SJCRH30 (cell line): Measurements from ENCODE around the gene KRT1. TPM values are rescaled to one million over a fixed set of nuclear protein-coding genes. Genes with fewer than 3 reads are reported as not detected.
"Not testable (repeated sequence)": the region's sequence is repeated elsewhere in the genome, so short reads cannot be mapped to it uniquely, and the experiment has no call there.

Experiments
- DNase-seq, 2 experiments: peaks; one replicate each; pipeline ENCODE4 v3.0.0-alpha.2; 2015 to 2020
- H3K27ac ChIP-seq: fragments of 250-450 bp; sonication (Bioruptor Pico); 2 replicates; pipeline ENCODE4 v1.5.1; 2020; ENCODE audit warnings: mild to moderate bottlenecking, moderate library complexity
- H3K27me3 ChIP-seq: fragments of 250-450 bp; sonication (Bioruptor Pico); 2 replicates; pipeline ENCODE4 v1.5.1; 2020; ENCODE audit warnings: mild to moderate bottlenecking, moderate library complexity
- H3K36me3 ChIP-seq: fragments of 250-450 bp; sonication (Bioruptor Pico); 2 replicates; pipeline ENCODE4 v1.5.1; 2020; ENCODE audit warnings: mild to moderate bottlenecking, moderate library complexity
- H3K4me1 ChIP-seq: fragments of 250-450 bp; sonication (Bioruptor Pico); 2 replicates; pipeline ENCODE4 v1.5.1; 2020; ENCODE audit warnings: mild to moderate bottlenecking, moderate library complexity
- H3K4me3 ChIP-seq: fragments of 250-450 bp; sonication (Bioruptor Pico); 2 replicates; pipeline ENCODE4 v1.5.1; 2020; ENCODE audit warnings: mild to moderate bottlenecking, moderate library complexity
- H3K9me3 ChIP-seq: fragments of 250-450 bp; sonication (Bioruptor Pico); replicated peaks from 2 replicates; pipeline ENCODE4 v1.5.1; 2020; ENCODE audit warnings: mild to moderate bottlenecking, moderate library complexity
- total RNA-seq: library from RNA; depleted of rRNA; stranded (reverse); fragments of >200 nt; shearing (Covaris generic); gene quantifications from 2 replicates; pipeline ENCODE4 v1.2.3, GENCODE V29; 2014

The KRT1 gene
- total RNA-seq, 1 experiment from 2014 or later, result not detected

GRCh38 chr12:52681526-52682380 is 1.5 kb upstream of the KRT1 start:
- Histone ChIP-seq H3K9me3 (no peaks in the 10 kb centered on the region), H3K4me1 (no peaks in the 10 kb centered on the region), H3K36me3 (no peaks in the 10 kb centered on the region), H3K27ac (no peak overlapping the region), H3K27me3 (0 out of 2 replicates have a peak, but pooled peaks cover 3% of the 10 kb centered on the region), H3K4me3 (no peak overlapping the region)
- no peak for DNase-seq

- Histone ChIP-seq H3K36me3 (no peaks in the 10 kb centered on the region), H3K27ac (no peak overlapping the region), H3K4me1 (no peaks in the 10 kb centered on the region), H3K4me3 (no peak overlapping the region), H3K27me3 (no peaks in the 10 kb centered on the region), H3K9me3 (no peaks in the 10 kb centered on the region)
- no peak for DNase-seq
Observed at GRCh38 chr12:52679875-52680274, 332 bp downstream of the KRT1 start.

- Histone ChIP-seq H3K4me3 (no peak overlapping the region), H3K9me3 (no peaks in the 10 kb centered on the region), H3K4me1 (no peaks in the 10 kb centered on the region), H3K27me3 (peaks cover 4% of the 10 kb centered on the region; the same call in 1 of the 2 replicates), H3K27ac (no peak overlapping the region), H3K36me3 (no peaks in the 10 kb centered on the region)
- DNase-seq, result no peak
Observed at GRCh38 chr12:52677671-52678070, 2.5 kb downstream of the KRT1 start.

- no peaks in the 10 kb centered on the region for H3K36me3 ChIP-seq
- H3K27ac ChIP-seq, result no peak overlapping the region
- no peak for DNase-seq
- no peaks in the 10 kb centered on the region for H3K9me3 ChIP-seq
- H3K4me1 ChIP-seq, result no peaks in the 10 kb centered on the region
- H3K27me3 ChIP-seq, result peaks cover 4% of the 10 kb centered on the region; the same call in 1 of the 2 replicates
- no peak overlapping the region for H3K4me3 ChIP-seq
Observed at GRCh38 chr12:52677126-52677525, 3.1 kb downstream of the KRT1 start.

GRCh38 chr12:52676163-52676562 is 4.0 kb downstream of the KRT1 start:
- Histone ChIP-seq H3K27ac (no peak overlapping the region), H3K36me3 (no peaks in the 10 kb centered on the region)
- DNase-seq, result no peak

GRCh38 chr12:52675301-52675701 is 4.9 kb downstream of the KRT1 start:
- no peak for DNase-seq
- no peak overlapping the region for H3K4me3 ChIP-seq

More at GRCh38 chr12:52676163-52676562, 4.0 kb downstream of the KRT1 start:
- H3K4me3 ChIP-seq, result no peak overlapping the region
- peaks cover 4% of the 10 kb centered on the region; the same call in 1 of the 2 replicates for H3K27me3 ChIP-seq
- no peaks in the 10 kb centered on the region for H3K4me1 ChIP-seq
- no peaks in the 10 kb centered on the region for H3K9me3 ChIP-seq

GRCh38 chr12:52674433-52674775 is 5.8 kb downstream of the KRT1 start:
- Histone ChIP-seq H3K27me3 (peaks cover 4% of the 10 kb centered on the region; the same call in 1 of the 2 replicates), H3K27ac (no peak overlapping the region), H3K4me1 (no peaks in the 10 kb centered on the region), H3K9me3 (no peaks in the 10 kb centered on the region), H3K36me3 (no peaks in the 10 kb centered on the region), H3K4me3 (no peak overlapping the region)
- DNase-seq, result no peak

More at GRCh38 chr12:52675301-52675701, 4.9 kb downstream of the KRT1 start:
- Histone ChIP-seq H3K9me3 (no peaks in the 10 kb centered on the region), H3K4me1 (no peaks in the 10 kb centered on the region), H3K36me3 (no peaks in the 10 kb centered on the region), H3K27ac (no peak overlapping the region), H3K27me3 (peaks cover 4% of the 10 kb centered on the region; the same call in 1 of the 2 replicates)

GRCh38 chr12:52673713-52674432 is 6.3 kb downstream of the KRT1 start:
- DNase-seq, result no peak
- no peak overlapping the region for H3K4me3 ChIP-seq
- H3K27me3 ChIP-seq, result peaks cover 4% of the 10 kb centered on the region; the same call in 1 of the 2 replicates

GRCh38 chr12:52673217-52673616 is 7.0 kb downstream of the KRT1 start:
- no peaks in the 10 kb centered on the region for H3K36me3 ChIP-seq
- no peak overlapping the region for H3K27ac ChIP-seq
- no peaks in the 10 kb centered on the region for H3K9me3 ChIP-seq
- no peak overlapping the region for H3K4me3 ChIP-seq
- DNase-seq, result no peak
- H3K27me3 ChIP-seq, result peaks cover 4% of the 10 kb centered on the region; the same call in 1 of the 2 replicates
- H3K4me1 ChIP-seq, result no peaks in the 10 kb centered on the region

More at GRCh38 chr12:52673713-52674432, 6.3 kb downstream of the KRT1 start:
- Histone ChIP-seq H3K4me1 (no peaks in the 10 kb centered on the region), H3K27ac (no peak overlapping the region), H3K9me3 (no peaks in the 10 kb centered on the region), H3K36me3 (no peaks in the 10 kb centered on the region)

GRCh38 chr12:52672321-52672933 is 7.8 kb downstream of the KRT1 start:
- Histone ChIP-seq H3K4me3 (no peak overlapping the region), H3K27me3 (peaks cover 4% of the 10 kb centered on the region; the same call in 1 of the 2 replicates), H3K36me3 (no peaks in the 10 kb centered on the region), H3K9me3 (no peaks in the 10 kb centered on the region), H3K4me1 (no peaks in the 10 kb centered on the region), H3K27ac (no peak overlapping the region)
- DNase-seq, result no peak

GRCh38 chr12:52670961-52671360 is 9.2 kb downstream of the KRT1 start:
- Histone ChIP-seq H3K27ac (no peak overlapping the region), H3K4me3 (no peak overlapping the region), H3K9me3 (no peaks in the 10 kb centered on the region), H3K36me3 (no peaks in the 10 kb centered on the region), H3K27me3 (peaks cover 4% of the 10 kb centered on the region; the same call in 1 of the 2 replicates), H3K4me1 (no peaks in the 10 kb centered on the region)
- no peak for DNase-seq

- Histone ChIP-seq H3K36me3 (no peaks in the 10 kb centered on the region), H3K4me3 (no peak overlapping the region), H3K9me3 (no peaks in the 10 kb centered on the region), H3K4me1 (no peaks in the 10 kb centered on the region), H3K27me3 (peaks cover 4% of the 10 kb centered on the region; the same call in 1 of the 2 replicates), H3K27ac (no peak overlapping the region)
- no peak for DNase-seq
Observed at GRCh38 chr12:52670506-52670905, 9.7 kb downstream of the KRT1 start.

- not testable (repeated sequence) for H3K4me1 ChIP-seq, H3K4me3 ChIP-seq, H3K27ac ChIP-seq, H3K36me3 ChIP-seq, DNase-seq, H3K9me3 ChIP-seq, H3K27me3 ChIP-seq
Observed at GRCh38 chr12:52669941-52670340, 10.3 kb downstream of the KRT1 start.

GRCh38 chr12:52669426-52669825 is 10.8 kb downstream of the KRT1 start:
- no peak overlapping the region for H3K27ac ChIP-seq
- H3K4me3 ChIP-seq, result no peak overlapping the region
- peaks cover 4% of the 10 kb centered on the region; the same call in 1 of the 2 replicates for H3K27me3 ChIP-seq
- no peak for DNase-seq
- no peaks in the 10 kb centered on the region for H3K9me3 ChIP-seq
- no peaks in the 10 kb centered on the region for H3K36me3 ChIP-seq
- no peaks in the 10 kb centered on the region for H3K4me1 ChIP-seq

GRCh38 chr12:52667931-52668330 is 12.3 kb downstream of the KRT1 start:
- H3K4me3 ChIP-seq, result no peak overlapping the region
- H3K27me3 ChIP-seq, result no peaks in the 10 kb centered on the region

More at GRCh38 chr12:52667931-52668330, 12.3 kb downstream of the KRT1 start:
- no peak overlapping the region for H3K27ac ChIP-seq
- H3K36me3 ChIP-seq, result no peaks in the 10 kb centered on the region
- H3K9me3 ChIP-seq, result no peaks in the 10 kb centered on the region
- no peak for DNase-seq
- H3K4me1 ChIP-seq, result no peaks in the 10 kb centered on the region
